GM19438 (cell line): ENCODE data around the gene FAM180A.
"Not testable (repeated sequence)": the region's sequence is repeated elsewhere in the genome, so short reads cannot be mapped to it uniquely, and the experiment has no call there.

Experiments used
- ATAC-seq: cut with Tn5 transposase; IDR thresholded peaks from one replicate; pipeline ENCODE4 v1.9.1; 2021; ENCODE audit warnings: low read depth; ENCODE audit not compliant: unreplicated experiment

FAM180A gene

DNA sequence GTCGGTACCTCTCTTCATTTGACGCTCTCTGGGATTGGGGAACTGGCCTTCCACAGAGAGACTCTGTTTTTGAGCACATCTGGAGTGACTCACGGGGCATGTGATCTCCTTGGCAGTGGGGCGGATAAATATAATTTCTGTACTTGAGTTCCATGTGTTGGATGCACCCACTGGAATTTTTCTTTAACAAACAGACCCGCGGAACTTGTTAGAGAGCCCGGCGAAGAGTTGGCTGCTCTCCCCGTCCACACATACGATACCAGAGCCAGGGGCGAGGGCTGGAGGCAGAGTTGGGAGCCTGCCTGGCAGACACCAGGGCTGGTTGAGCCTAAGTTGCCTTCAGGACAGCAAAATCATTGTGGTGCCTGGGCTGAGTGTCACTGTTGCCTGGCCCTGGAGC lies at the start of gene FAM180A:
Gene FAM180A (minus strand): TSS at position 44 of the 400 bp plus-strand sequence. CDS start 233 bp downstream, outside the sequence.
- no peak for ATAC-seq

GRCh38 chr7:135798095-135798494 lies 49.5 kb upstream of the FAM180A start:
- no peak for ATAC-seq

DNA sequence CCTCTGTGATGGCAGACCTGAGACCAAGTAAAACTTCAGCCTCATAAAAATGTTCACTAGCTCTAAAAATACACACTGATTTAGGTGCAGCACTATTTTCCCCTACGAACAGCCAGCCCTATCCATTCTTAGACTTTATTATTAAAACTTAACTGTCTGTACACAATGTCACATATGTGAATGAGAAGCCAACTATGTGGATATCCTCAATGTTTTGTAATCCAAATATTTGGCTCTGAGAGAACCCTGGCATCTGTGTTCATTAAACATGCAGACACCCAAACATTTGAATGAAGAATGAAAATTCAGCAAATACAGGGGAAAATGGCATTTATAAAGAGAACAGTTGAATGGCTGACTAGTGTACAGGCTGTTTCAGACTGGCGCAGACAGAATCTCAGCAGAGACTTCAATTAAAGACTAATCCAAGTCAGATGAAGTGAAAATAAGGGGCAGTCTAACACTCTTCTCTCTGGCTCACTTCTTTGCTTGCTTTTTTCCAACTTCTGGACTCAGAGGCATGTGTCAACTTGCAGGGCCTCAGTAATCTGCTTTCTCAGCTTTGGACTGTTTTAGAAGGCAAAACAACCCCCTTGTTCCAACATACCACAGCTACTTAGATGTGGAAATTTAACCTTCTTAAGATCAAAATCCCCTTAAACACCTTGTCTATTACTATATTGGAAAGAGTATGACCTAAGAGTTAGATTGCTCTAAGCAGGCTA lies 47.4 kb upstream of the FAM180A start:
- ATAC-seq, result no peak

DNA sequence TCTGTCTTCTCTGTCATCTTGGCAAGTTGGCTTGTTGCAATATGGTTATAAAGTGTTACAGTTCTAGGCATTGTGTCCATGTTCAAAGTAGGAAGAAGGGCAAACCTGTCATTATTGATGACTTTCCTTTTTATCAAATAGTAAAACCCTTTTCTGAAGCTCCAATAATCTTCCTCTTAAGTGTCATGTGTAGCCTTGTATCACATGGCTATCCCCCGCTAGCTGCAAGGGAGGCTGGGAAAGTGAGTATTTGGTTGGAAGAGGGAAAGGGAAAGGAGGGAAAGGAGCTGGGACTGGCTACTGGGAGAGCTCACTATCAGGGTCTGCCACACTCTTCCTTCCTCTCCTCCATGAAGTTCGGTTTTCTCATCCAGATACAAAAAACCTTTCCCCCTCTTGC lies 45.2 kb upstream of the FAM180A start:
- ATAC-seq, result no peak

- ATAC-seq, result no peak
Observed at GRCh38 chr7:135792866-135793265, 44.3 kb upstream of the FAM180A start.

DNA sequence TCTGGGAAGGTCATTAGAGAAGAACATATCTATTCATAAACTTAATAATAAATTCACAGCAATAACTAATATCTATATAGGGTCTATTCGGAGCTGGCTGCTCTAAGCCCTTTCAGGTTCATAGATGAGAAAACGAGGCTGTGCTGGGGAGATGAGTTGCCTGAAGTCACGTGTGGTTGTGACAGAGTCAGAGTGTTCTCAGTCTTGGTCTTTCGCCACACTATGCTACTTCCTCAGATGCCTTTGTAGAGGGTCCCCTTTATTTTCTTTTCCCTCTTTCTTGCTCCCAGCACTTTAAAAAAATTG lies 43.7 kb upstream of the FAM180A start:
- ATAC-seq, result no peak

DNA sequence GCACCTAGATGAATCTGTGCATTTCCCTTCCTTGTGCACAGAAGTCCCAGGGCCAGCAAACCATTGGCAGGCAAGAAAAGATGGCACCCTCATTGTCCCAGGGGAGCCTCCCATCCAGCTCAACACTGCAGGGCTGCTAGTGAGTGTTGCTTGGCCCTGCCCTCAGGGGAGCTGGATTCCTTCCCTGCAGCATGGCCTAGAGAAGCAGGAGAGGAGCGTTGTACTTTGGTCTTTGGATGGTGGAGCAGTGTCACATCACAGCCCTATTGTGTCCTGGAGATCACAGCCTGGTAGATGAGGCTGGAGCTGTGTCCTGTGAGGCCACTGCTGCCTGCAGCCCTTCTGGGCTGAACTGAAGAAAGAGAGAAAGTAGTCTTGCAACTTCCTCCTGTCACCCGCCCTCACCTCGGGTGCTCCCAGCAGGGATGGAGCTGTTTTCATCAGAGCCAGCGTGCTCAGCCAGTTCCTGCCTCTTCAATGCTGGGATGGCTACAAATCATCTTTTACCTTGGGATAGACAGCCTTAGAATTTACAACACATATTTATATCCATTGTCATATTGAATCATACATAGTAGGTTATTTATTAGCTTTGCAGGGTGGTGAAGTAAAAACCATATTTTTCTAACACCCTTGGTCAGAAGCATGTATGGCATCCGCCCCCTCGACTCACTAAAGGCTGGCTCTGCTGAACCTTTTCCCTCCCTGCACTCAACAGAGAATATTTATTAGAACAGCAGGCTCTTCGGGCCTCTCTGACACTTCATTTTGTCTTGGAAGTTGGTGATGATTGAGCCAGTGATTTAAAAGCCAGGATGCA lies 43.1 kb upstream of the FAM180A start:
- ATAC-seq, result no peak

DNA sequence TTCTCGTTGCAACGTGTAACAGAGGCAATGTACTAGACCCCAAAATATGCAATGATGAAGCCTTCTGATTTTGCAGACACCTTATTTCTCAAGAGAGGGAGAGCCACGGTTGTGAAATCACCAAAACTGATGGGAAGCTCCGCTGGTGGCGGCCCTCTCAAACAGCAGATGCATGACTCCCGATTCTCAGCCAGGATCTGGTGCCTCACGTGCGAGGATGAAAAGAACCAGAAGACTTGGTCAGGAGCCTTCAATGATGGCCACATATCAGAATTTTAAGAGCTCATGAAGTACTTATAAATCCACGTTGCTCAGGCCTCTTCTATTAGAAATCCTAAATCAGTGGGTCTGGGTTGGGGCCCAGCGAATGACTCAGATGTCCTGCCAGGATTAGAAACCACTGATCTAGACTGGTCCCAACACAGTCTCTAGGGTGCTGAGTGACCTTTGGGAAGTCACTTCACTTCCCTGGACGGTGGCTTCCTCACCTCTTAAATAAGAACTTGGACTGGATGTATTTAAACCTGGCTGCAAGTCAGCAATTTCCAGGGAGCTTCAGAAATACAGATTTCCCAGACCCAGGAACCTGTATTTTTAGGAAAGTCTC lies 41.9 kb upstream of the FAM180A start:
- no peak for ATAC-seq

GRCh38 chr7:135789956-135790355 lies 41.3 kb upstream of the FAM180A start:
- no peak for ATAC-seq

DNA sequence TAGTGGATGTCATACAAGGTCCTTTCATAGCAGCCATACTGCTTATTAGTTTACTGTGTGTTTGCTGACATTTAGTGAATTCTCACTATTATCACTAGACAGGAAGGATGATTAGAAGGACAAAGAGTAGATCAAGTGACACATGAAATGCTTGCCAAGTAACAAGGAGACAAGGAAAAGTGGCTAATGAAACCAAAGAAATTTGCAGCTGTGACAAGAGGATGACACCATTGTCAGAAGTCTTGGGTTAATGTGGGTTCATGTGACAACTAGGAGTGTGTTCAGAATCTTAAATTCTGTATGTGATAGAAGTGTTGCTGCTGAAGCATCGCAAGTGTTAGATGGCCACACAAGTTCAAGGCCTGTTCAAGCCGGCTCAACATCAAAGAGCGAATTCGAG lies 40.8 kb upstream of the FAM180A start:
- no peak for ATAC-seq

- no peak for ATAC-seq
Observed at GRCh38 chr7:135786911-135787310, 38.3 kb upstream of the FAM180A start.

DNA sequence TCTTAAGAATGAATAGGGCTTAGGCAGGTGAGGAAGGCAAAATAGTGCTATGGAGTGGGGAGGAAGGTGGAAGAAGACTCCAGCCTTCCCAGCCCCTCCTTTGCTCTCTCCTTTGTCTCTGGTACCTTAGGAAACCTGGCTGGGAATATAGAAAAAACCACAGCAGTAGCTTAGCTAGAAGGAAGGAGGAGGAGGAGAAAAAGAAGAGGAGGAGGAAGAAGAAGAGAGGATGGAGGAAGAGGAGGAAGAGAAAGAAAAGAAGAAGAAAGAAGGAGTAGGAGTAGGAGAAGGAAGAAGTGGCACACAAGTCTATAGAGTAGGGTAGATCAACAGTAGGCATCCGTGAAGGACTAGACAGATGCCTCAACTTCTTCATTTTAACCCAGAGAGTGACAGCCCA lies 36.5 kb upstream of the FAM180A start:
- no peak for ATAC-seq

GRCh38 chr7:135784013-135784412 lies 35.4 kb upstream of the FAM180A start:
- no peak for ATAC-seq

GRCh38 chr7:135782801-135783200 lies 34.2 kb upstream of the FAM180A start:
- ATAC-seq, result no peak

GRCh38 chr7:135782377-135782776 lies 33.8 kb upstream of the FAM180A start:
- ATAC-seq, result no peak

- ATAC-seq, result no peak
Observed at GRCh38 chr7:135777626-135778398, 29.2 kb upstream of the FAM180A start.

- not testable (repeated sequence) for ATAC-seq
Observed at GRCh38 chr7:135775915-135776314, 27.3 kb upstream of the FAM180A start.

DNA sequence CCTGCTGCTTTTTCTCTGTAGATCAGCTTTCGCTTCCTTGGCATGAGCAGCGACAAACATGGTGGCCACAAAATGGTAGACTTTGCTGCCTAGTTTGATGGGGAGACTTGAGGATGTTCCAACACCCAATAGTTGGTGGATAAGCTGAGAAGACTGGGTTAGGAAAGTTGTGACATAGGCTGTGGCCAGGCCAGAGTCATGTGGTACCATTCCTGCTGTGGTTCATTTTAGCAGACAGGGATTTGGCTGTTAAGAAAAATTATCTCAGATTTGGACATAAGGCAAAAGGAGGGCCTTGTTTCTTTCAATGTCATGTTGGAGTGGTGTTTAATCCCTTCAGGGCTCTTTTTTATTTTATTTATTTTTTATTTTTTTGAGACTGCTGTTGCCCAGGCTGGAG lies 26.6 kb upstream of the FAM180A start:
- ATAC-seq, result no peak

- ATAC-seq, result no peak
Observed at GRCh38 chr7:135774284-135774683, 25.7 kb upstream of the FAM180A start.

- ATAC-seq, result no peak
Observed at GRCh38 chr7:135773464-135773863, 24.9 kb upstream of the FAM180A start.

- no peak for ATAC-seq
Observed at GRCh38 chr7:135772639-135773222, 24.1 kb upstream of the FAM180A start.
